ENCODE data around the gene CNTN5.

The CNTN5 gene

DNA sequence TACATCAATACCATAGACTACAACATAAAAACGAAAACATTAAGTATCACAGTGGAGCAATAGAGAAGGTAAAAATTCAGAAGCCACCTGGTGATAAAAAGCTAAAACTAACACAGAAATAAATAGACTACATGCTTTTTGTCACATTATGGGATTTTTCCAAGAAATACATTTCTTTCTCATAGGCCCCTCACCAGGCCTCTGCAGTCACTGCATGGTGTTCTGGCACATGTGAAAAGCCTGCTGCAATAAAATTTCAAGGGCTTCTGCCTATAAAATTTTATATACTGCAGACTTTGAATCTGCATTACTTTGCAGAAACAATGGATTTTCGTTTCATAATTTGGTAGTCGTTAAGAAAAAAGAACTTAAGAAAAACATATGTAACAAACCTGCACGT lies 655.5 kb downstream of the CNTN5 start:
- peaks cover 3% of the 10 kb centered on the region for H3K9me3 Mint-ChIP-seq (ENCODE audit: low read depth)
- no peak overlapping the region for H3K4me3 Mint-ChIP-seq
- H3K4me1 Mint-ChIP-seq (ENCODE audit: low read depth): no peaks in the 10 kb centered on the region
- no peaks in the 10 kb centered on the region for H3K36me3 Mint-ChIP-seq
- no peaks in the 10 kb centered on the region for H3K27me3 Mint-ChIP-seq
- no peak overlapping the region for H3K27ac Mint-ChIP-seq

DNA sequence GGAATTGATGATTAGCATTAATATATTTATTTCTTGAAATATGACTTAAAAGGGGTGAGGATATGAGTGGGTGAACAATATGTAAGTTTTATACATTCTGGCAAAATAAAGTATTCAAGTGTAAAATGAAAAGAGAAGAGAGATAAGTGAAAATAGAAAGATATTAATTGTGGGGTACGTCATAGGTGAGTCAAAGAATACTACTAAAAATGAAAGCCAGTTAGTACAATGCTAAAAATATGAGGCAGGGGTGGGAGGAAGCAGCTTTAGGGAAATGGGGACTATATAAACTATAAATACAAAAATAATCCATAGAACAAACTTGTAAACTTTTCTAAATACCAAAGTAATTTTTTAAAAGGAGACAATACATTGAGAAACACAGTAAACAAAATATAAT lies 661.4 kb downstream of the CNTN5 start:
- Mint-ChIP-seq H3K27me3 (no peaks in the 10 kb centered on the region), H3K36me3 (no peaks in the 10 kb centered on the region), H3K27ac (no peak overlapping the region), H3K4me1 (ENCODE audit: low read depth) (no peaks in the 10 kb centered on the region), H3K9me3 (ENCODE audit: low read depth) (no peaks in the 10 kb centered on the region), H3K4me3 (no peak overlapping the region)

DNA sequence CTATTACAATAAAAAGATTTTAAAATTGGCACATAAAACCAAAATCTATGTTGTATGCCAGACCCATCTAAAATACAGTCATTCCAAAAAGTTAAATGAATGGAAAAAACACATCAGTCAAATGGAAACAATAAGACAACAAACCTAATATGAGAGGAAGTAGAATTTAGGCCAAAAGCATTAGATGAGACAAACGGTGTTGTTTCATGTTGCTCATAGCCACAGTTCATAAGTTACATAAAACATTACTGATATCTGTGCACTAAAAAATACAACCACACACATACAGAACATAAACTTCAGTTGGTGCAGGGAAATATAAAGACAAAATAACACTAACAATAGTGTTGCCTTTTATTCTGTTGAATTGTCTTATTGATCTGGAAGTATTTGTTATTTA lies 661.9 kb downstream of the CNTN5 start:
- Mint-ChIP-seq H3K27ac (no peak overlapping the region), H3K4me3 (no peak overlapping the region), H3K36me3 (no peaks in the 10 kb centered on the region), H3K9me3 (ENCODE audit: low read depth) (peaks cover 1% of the 10 kb centered on the region), H3K4me1 (ENCODE audit: low read depth) (no peaks in the 10 kb centered on the region), H3K27me3 (no peaks in the 10 kb centered on the region)

DNA sequence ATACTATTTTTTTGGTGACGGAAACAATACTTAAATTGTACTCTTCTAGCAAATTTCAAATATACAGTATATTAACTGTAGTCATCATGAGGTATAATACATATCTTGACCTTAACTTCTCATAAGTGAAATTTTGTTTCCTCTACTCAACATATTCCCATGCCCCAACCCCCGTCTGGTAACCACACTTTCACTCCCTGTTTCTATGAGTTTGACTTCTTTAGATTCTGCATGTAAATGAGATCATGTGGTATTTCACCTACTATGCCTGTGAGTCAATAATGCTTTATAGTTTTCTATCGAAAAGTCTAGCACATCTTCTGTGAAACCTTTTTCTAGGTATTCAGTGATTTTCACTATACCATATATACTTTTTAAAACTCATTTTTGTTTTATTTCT lies 663.2 kb downstream of the CNTN5 start:
- H3K4me1 Mint-ChIP-seq (ENCODE audit: low read depth): no peaks in the 10 kb centered on the region
- H3K27me3 Mint-ChIP-seq: no peaks in the 10 kb centered on the region
- peaks cover 3% of the 10 kb centered on the region for H3K9me3 Mint-ChIP-seq (ENCODE audit: low read depth)
- H3K36me3 Mint-ChIP-seq: no peaks in the 10 kb centered on the region
- no peak overlapping the region for H3K4me3 Mint-ChIP-seq
- H3K27ac Mint-ChIP-seq: no peak overlapping the region

DNA sequence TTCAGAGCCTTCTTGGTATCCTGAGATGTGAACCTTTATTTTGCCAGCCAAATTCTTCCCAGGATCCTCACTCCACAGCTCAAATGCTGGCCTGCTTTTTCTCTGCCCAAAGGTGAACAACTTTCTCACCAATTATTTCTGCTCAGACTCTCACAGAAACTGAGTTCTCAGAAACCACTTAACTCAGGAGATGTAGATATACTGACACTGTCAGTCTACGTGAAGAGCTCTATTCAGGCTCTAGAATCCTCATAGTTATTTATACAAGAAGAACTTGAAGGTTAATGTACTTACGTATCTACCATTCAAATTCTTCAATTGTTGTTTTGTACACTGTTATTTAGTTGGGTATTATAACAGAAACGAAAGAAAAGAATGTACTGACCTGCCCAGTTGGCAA lies 666.1 kb downstream of the CNTN5 start:
- Mint-ChIP-seq H3K36me3 (no peaks in the 10 kb centered on the region), H3K9me3 (ENCODE audit: low read depth) (peaks cover 20% of the 10 kb centered on the region), H3K27me3 (no peaks in the 10 kb centered on the region)

DNA sequence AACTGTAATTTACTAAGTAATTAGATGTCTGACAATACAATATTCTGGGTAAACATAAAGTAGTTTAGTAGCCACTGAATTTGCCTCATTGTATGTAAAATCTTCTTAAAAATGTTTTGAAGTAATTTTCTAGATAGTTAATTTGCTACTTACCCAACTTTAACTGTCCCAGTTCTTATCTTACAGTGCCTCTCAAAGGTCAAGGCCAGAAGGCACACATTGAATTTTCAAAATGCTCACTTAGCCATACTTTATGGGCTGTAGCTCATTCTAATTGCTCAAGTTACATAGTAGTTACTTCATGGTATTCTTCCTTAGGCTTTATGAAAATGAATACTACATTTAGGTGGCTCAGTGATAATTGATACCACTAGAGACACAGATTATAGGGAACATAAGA lies 666.6 kb downstream of the CNTN5 start:
- no peaks in the 10 kb centered on the region for H3K36me3 Mint-ChIP-seq
- no peaks in the 10 kb centered on the region for H3K4me1 Mint-ChIP-seq (ENCODE audit: low read depth)
- no peak overlapping the region for H3K27ac Mint-ChIP-seq
- no peaks in the 10 kb centered on the region for H3K27me3 Mint-ChIP-seq
- peaks cover 23% of the 10 kb centered on the region for H3K9me3 Mint-ChIP-seq (ENCODE audit: low read depth)
- H3K4me3 Mint-ChIP-seq: no peak overlapping the region

More for the DNA sequence above, 666.1 kb downstream of the CNTN5 start:
- Mint-ChIP-seq H3K4me1 (ENCODE audit: low read depth) (no peaks in the 10 kb centered on the region), H3K27ac (no peak overlapping the region), H3K4me3 (no peak overlapping the region)

DNA sequence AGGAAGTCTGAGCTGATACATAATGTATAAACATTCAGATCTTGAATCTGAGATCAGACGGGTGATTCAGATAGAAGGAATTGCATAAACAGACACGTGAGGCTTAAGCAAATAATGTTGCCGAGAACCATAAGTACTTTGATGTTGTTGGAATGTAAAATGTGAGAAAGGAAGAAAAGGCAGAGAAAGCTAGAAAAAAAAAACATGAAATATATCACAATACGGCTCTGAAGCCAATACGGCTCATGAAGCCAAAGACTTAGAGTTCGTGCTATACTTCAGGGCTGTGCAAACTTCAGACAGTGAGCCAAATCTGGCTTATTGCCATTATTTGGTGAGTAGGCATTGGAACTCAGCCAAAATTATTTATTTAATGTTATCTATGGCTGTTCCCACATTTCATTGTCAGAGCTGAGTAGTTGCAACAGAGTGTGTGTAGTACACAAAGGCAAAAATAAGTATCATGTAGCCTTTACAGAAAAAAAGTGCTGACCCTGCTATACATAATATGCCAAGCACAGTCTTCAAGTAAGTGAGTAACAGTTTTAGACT lies 673.3 kb downstream of the CNTN5 start:
- H3K27ac Mint-ChIP-seq: no peak overlapping the region
- no peak overlapping the region for H3K4me3 Mint-ChIP-seq
- peaks cover 25% of the 10 kb centered on the region for H3K9me3 Mint-ChIP-seq (ENCODE audit: low read depth)
- H3K4me1 Mint-ChIP-seq (ENCODE audit: low read depth): no peaks in the 10 kb centered on the region
- H3K27me3 Mint-ChIP-seq: no peaks in the 10 kb centered on the region
- no peaks in the 10 kb centered on the region for H3K36me3 Mint-ChIP-seq

DNA sequence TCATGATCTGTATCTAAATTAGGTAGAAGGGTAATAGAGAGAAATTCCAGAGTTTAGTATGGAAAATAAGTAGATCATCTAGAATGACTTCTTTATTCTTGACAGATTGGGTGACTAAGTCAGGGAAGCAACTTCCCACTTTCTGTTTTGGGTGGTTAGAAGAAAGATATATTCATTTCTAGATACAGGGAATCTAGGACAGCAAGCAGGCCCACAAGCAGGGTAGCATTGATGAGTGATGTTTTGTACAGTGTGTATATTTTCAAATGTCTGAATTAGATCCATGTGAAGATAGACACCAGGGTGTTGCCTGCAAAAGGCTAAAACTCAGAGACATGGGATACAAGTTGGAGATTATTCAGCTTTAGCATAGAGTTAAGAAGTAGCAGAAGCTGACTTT lies 674.4 kb downstream of the CNTN5 start:
- H3K4me3 Mint-ChIP-seq: no peak overlapping the region
- H3K27ac Mint-ChIP-seq: no peak overlapping the region
- no peaks in the 10 kb centered on the region for H3K27me3 Mint-ChIP-seq
- H3K9me3 Mint-ChIP-seq (ENCODE audit: low read depth): peaks cover 19% of the 10 kb centered on the region
- no peaks in the 10 kb centered on the region for H3K4me1 Mint-ChIP-seq (ENCODE audit: low read depth)
- no peaks in the 10 kb centered on the region for H3K36me3 Mint-ChIP-seq

DNA sequence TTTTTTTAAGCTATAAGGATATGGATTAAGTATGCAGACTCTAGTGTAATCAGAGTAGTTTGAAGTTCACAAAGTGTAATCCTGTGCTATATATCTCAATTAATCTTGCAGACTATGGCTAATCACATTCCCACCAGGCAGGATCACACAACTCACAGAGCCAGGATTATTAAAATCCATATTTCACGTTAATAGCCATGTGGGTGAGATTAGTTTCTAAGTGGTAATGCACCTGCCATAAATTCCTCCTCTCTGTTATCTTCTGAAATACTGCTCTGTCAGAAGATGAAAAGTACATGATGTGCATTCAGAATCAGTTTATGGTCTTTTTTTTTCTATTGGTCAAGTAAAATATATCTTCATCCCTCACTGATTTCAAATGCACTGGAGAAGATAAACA lies 686.1 kb downstream of the CNTN5 start:
- Mint-ChIP-seq H3K9me3 (ENCODE audit: low read depth) (no peaks in the 10 kb centered on the region), H3K27ac (no peak overlapping the region), H3K27me3 (no peaks in the 10 kb centered on the region), H3K4me3 (no peak overlapping the region), H3K36me3 (no peaks in the 10 kb centered on the region), H3K4me1 (ENCODE audit: low read depth) (no peaks in the 10 kb centered on the region)

DNA sequence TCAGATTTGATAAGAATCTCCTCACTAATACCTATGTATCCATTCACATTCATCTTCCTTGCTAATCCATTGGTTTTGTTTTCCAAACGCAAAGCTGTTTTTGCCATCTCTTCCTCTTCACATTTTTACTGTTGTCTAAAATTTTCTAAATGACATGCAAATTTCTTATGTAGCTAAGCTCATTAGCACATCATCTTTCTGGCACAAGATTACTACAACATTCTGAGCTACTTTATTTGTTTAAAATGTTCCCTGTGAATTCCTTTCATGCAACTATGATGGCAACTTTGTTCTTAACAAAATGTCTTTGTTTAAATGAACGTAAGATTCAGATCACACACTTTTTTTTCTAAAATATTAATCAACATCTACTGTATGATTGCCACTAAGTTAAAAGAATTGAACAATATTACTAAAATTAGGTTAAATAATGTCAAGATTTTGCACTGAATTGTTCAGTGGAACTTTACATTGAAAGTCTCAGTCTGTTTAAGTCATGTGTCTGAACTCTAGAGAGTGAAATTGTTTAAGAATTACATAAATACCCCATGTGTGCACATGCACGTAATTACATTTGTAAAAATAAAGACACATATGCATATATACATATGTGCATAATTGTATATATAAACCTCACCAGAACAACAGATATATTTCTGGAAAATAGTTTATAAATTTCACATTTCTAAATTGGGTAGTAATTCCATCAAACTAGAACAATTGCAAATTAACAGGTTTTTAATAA lies 688.4 kb downstream of the CNTN5 start:
- Mint-ChIP-seq H3K27ac (no peak overlapping the region), H3K36me3 (no peaks in the 10 kb centered on the region), H3K27me3 (no peaks in the 10 kb centered on the region), H3K4me3 (no peak overlapping the region), H3K4me1 (ENCODE audit: low read depth) (no peaks in the 10 kb centered on the region), H3K9me3 (ENCODE audit: low read depth) (no peaks in the 10 kb centered on the region)

DNA sequence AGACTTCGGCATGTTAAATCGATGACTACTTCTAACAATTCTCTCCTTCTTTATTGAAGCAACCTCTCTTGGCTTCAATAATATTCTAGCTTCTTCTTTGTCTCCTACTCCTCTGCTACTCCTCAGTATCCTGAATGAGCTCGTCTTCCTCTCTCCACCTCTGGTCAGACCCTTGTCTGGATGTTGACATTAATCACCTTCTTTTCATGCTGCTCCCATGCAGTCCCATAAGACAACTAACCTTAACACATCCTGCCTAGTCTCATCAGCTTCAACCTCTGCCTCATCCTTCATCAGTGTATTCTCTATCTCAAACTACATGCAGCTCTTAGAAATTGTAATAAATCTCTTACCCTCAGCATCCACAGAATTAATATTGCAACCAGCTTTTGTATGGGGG lies 695.6 kb downstream of the CNTN5 start:
- no peak overlapping the region for H3K4me3 Mint-ChIP-seq
- no peaks in the 10 kb centered on the region for H3K4me1 Mint-ChIP-seq (ENCODE audit: low read depth)
- no peaks in the 10 kb centered on the region for H3K36me3 Mint-ChIP-seq
- no peak overlapping the region for H3K27ac Mint-ChIP-seq
- H3K9me3 Mint-ChIP-seq (ENCODE audit: low read depth): peaks cover 18% of the 10 kb centered on the region
- H3K27me3 Mint-ChIP-seq: no peaks in the 10 kb centered on the region

DNA sequence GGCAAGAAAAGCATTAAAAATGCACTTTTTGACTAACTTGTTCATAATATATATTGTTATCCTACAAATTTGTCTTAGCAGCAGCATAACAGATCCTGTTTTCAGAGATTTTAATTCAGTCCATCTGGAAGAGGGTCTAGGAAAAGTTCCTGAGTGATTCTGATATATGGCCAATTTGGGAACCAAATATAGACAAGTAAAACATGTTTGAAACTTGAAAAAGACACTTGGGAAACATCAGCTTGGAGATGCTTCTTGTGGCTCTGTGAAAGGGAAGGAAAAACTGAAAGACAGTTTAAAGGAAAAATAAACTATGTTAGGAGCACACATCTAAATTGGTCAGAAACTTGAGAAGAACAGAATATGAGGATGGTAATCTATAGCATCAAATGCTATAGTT lies 697.5 kb downstream of the CNTN5 start:
- Mint-ChIP-seq H3K4me3 (no peak overlapping the region), H3K36me3 (no peaks in the 10 kb centered on the region), H3K9me3 (ENCODE audit: low read depth) (peaks cover 18% of the 10 kb centered on the region), H3K27me3 (no peaks in the 10 kb centered on the region), H3K4me1 (ENCODE audit: low read depth) (no peaks in the 10 kb centered on the region), H3K27ac (no peak overlapping the region)

DNA sequence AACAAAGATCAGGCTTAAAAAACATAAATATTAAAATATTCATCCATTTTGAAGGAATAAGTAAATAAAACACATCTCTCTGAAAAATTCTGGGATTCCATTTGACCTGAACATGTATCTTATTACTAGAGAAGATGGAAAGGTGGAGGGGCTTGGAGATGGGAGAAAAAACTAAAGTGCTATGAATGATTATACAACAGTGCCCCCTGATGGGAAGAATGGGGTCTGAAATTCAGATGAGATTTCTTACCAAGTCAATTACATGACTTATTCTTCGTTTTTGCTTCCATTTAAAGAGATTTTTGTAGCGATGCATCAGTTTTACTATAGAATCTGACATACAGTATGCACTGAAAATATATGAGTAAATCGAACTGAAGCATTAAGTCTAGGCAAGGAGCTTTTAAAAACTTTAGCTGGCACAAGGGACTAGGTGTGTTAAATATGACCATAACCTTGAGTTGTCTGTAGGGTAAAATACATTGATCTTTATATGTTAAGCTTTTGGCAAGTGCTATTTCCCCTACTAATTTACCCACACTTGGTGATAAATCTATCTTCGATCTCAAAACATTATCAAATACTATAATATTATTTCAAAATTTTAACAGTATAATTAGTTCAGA lies 718.8 kb downstream of the CNTN5 start:
- H3K4me3 Mint-ChIP-seq: no peak overlapping the region
- H3K4me1 Mint-ChIP-seq (ENCODE audit: low read depth): no peaks in the 10 kb centered on the region
- H3K27ac Mint-ChIP-seq: no peak overlapping the region
- H3K36me3 Mint-ChIP-seq: no peaks in the 10 kb centered on the region
- H3K9me3 Mint-ChIP-seq (ENCODE audit: low read depth): peaks cover 12% of the 10 kb centered on the region
- no peaks in the 10 kb centered on the region for H3K27me3 Mint-ChIP-seq

DNA sequence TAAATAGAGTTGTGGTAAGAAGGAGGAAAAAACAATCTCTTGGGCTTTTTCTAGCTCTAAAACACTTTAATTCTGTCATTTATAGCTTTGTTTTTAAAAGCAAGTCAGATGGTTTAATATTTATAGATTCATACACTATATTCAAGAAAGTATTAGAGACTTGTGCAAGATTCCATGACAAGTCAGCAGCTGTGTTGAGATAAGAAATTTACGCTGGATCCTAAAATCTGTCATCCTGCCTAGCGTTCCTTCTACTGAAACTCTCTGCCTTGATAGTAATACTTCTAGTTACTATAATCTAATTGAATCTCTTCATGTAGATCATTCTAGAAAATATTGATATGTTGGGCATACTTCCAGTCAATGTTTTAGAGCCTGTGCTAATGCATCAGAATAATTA lies 721.8 kb downstream of the CNTN5 start:
- no peaks in the 10 kb centered on the region for H3K36me3 Mint-ChIP-seq
- H3K4me3 Mint-ChIP-seq: no peak overlapping the region
- H3K27me3 Mint-ChIP-seq: no peaks in the 10 kb centered on the region

DNA sequence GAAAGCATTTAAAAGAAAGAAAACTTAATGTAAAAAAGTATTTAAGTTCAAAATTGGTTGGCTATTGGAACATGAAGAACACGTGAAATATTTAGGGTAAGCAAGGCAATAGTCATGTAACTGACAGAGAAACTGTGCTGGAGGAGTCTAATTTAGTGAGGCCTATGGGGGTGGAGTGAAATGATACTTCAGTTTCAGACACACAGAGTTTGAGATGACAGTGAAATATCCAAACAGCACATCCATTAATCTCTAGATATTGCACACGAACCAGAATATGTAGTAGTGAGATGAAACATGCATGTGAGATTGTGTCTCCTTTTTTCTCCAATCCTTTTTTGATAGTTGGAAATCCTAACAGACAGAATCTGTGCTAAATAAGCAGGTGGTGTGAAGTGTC lies 739.0 kb downstream of the CNTN5 start:
- Mint-ChIP-seq H3K4me3 (no peak overlapping the region), H3K27ac (no peak overlapping the region), H3K9me3 (ENCODE audit: low read depth) (peaks cover 14% of the 10 kb centered on the region), H3K36me3 (no peaks in the 10 kb centered on the region), H3K27me3 (no peaks in the 10 kb centered on the region), H3K4me1 (ENCODE audit: low read depth) (no peaks in the 10 kb centered on the region)

More for the DNA sequence above, 721.8 kb downstream of the CNTN5 start:
- Mint-ChIP-seq H3K9me3 (ENCODE audit: low read depth) (peaks cover 8% of the 10 kb centered on the region), H3K4me1 (ENCODE audit: low read depth) (no peaks in the 10 kb centered on the region), H3K27ac (no peak overlapping the region)

DNA sequence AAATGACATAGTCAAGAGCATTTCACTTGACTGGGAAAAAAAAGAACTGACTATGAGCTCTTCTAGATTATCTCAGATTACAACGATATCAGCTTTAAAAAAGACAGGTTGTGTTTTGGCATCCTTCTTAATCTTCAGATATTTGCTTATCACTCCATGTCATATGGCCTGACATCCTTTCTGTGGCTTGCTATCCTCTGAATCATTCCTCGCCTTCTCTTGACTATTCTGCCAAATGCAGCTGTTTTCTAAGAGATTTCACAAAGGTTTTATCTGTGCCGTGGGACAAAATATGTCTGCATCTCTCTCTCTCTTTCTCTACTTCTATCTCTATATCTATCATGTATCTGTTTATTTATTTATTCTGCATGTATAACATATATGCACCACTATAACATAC lies 746.1 kb downstream of the CNTN5 start:
- Mint-ChIP-seq H3K4me3 (no peak overlapping the region), H3K27me3 (no peaks in the 10 kb centered on the region), H3K9me3 (ENCODE audit: low read depth) (peaks cover 9% of the 10 kb centered on the region), H3K36me3 (no peaks in the 10 kb centered on the region), H3K27ac (no peak overlapping the region), H3K4me1 (ENCODE audit: low read depth) (no peaks in the 10 kb centered on the region)
